Neutrophil (primary cell): Measurements from ENCODE around the gene PGAM4.

ENCODE experiments used
- H3K27ac ChIP-seq: fragments of 200-600 bp; sonication (generic); 2 replicates; pipeline ENCODE4 v1.5.1; 2016; ENCODE audit warnings: mild to moderate bottlenecking, moderate library complexity
- H3K27me3 ChIP-seq: fragments of 200-600 bp; sonication (generic); 2 replicates; pipeline ENCODE4 v1.6.0; 2016; ENCODE audit warnings: mild to moderate bottlenecking
- H3K36me3 ChIP-seq: fragments of 200-600 bp; sonication (generic); 2 replicates; pipeline ENCODE4 v1.5.1; 2017
- H3K4me1 ChIP-seq, 2 experiments: fragments of 200-600 bp in 1 of 2; sonication (generic) in 1 of 2; 1 replicate in 1 of 2; 2 replicates in 1 of 2; pipeline versions ENCODE4 v1.5.1 to v1.6.1; 2013 to 2016; ENCODE audit warnings: low read depth in 1 of 2, low read length in 1 of 2, mild to moderate bottlenecking in 1 of 2, moderate library complexity in 1 of 2; ENCODE audit not compliant: control insufficient read depth in 1 of 2, insufficient read depth in 1 of 2
- H3K4me3 ChIP-seq, 2 experiments: fragments of 200-600 bp in 1 of 2; sonication (generic) in 1 of 2; 1 replicate in 1 of 2; 2 replicates in 1 of 2; pipeline ENCODE4 v1.5.1; 2013 to 2016; ENCODE audit warnings: low read depth in 1 of 2, low read length in 1 of 2, mild to moderate bottlenecking in 1 of 2, moderate library complexity in 1 of 2
- H3K9me3 ChIP-seq: fragments of 200-600 bp; sonication (generic); 2 replicates; pipeline ENCODE4 v1.5.1; 2016
- CTCF ChIP-seq: fragments of 200-600 bp; sonication (generic); IDR thresholded peaks from 2 replicates; pipeline ENCODE4 v1.5.1; 2016; ENCODE audit warnings: antibody characterized with exemption

PGAM4 gene

GRCh38 chrX:77967631-77968030, 1.8 kb downstream of the PGAM4 start:
- Histone ChIP-seq H3K36me3 (no peaks in the 10 kb centered on the region), H3K27ac (no peak overlapping the region), H3K4me1 (no peaks in the 10 kb centered on the region), H3K27me3 (no peaks in the 10 kb centered on the region), H3K4me3 (no peak overlapping the region), H3K9me3 (no peaks in the 10 kb centered on the region)
- no peak for TF ChIP-seq CTCF

- no peak for TF ChIP-seq CTCF
- Histone ChIP-seq H3K27ac (no peak overlapping the region), H3K27me3 (no peaks in the 10 kb centered on the region), H3K4me1 (peaks cover 7 to 8% of the 10 kb centered on the region in 2 experiments), H3K4me3 (no peak overlapping the region), H3K9me3 (no peaks in the 10 kb centered on the region), H3K36me3 (no peaks in the 10 kb centered on the region)
These were observed 3.1 kb downstream of the PGAM4 start for GRCh38 chrX:77966361-77966760.

- Histone ChIP-seq H3K27me3 (no peaks in the 10 kb centered on the region), H3K4me1 (peaks cover 7 to 8% of the 10 kb centered on the region in 2 experiments), H3K36me3 (no peaks in the 10 kb centered on the region), H3K4me3 (no peak overlapping the region), H3K9me3 (no peaks in the 10 kb centered on the region), H3K27ac (peak overlapping the region; percentile 58)
- TF ChIP-seq CTCF: no peak
These were observed 7.2 kb downstream of the PGAM4 start for GRCh38 chrX:77962068-77962902.

GRCh38 chrX:77961063-77961462, 8.4 kb downstream of the PGAM4 start:
- Histone ChIP-seq H3K36me3 (no peaks in the 10 kb centered on the region), H3K9me3 (no peaks in the 10 kb centered on the region), H3K4me1 (peaks cover 7 to 8% of the 10 kb centered on the region in 2 experiments), H3K27ac (no peak overlapping the region), H3K4me3 (no peak overlapping the region), H3K27me3 (no peaks in the 10 kb centered on the region)
- no peak for TF ChIP-seq CTCF

GRCh38 chrX:77960567-77960966, 8.9 kb downstream of the PGAM4 start:
- peaks cover 7 to 8% of the 10 kb centered on the region in 2 experiments for H3K4me1 ChIP-seq
- no peaks in the 10 kb centered on the region for H3K36me3 ChIP-seq
- H3K27ac ChIP-seq: no peak overlapping the region
- no peaks in the 10 kb centered on the region for H3K27me3 ChIP-seq
- no peak for TF ChIP-seq CTCF
- no peak overlapping the region for H3K4me3 ChIP-seq
- H3K9me3 ChIP-seq: no peaks in the 10 kb centered on the region
